Naive thymus-derived CD4-positive, alpha-beta T cell (primary cell): ENCODE results near the gene MYH10. TPM values are rescaled to one million over a fixed set of nuclear protein-coding genes. Genes with fewer than 3 reads are reported as not detected.

Experiments
- ATAC-seq: fragments of 150-1000 bp; cut with Tn5 transposase; 2 replicates; pipeline ENCODE4 v1.10.0; 2021; ENCODE audit warnings: mild to moderate bottlenecking, moderate library complexity
- CTCF ChIA-PET: fragments of 350-600 bp; sonication (Branson Sonifier 250); formaldehyde crosslinking; loops from one replicate; lab custom pipeline; 2021; ENCODE audit warnings: antibody characterized with exemption; lab: Charles Lee
- POLR2A ChIA-PET: fragments of 350-600 bp; sonication (Branson Sonifier 250); formaldehyde crosslinking; loops from one replicate; lab custom pipeline; 2021; ENCODE audit warnings: antibody characterized with exemption, inconsistent platforms; lab: Charles Lee
- DNase-seq, 9 donors: peaks; one replicate each; pipeline versions ENCODE4 v3.0.0 to v3.0.0-alpha.2; 2020 to 2022; ENCODE audit warnings: mixed read lengths in 1 of 9
- H3K27ac ChIP-seq: one replicate; pipeline ENCODE4 v1.7.0; 2013; ENCODE audit warnings: mild to moderate bottlenecking, low read depth, low read length, moderate library complexity
- H3K27me3 ChIP-seq, 2 donors: one replicate each; pipeline ENCODE4 v1.7.0; 2013; ENCODE audit warnings: low read length in 2 of 2, mild to moderate bottlenecking in 2 of 2, moderate library complexity in 2 of 2; ENCODE audit not compliant: control insufficient read depth in 2 of 2, insufficient read depth in 2 of 2
- H3K36me3 ChIP-seq, 3 experiments: 1 replicate in 2 of 3; 2 replicates in 1 of 3; pipeline ENCODE4 v1.7.0; 2013; ENCODE audit warnings: low read length in 3 of 3, mild to moderate bottlenecking in 3 of 3, moderate library complexity in 1 of 3; ENCODE audit not compliant: insufficient read depth in 3 of 3, control insufficient read depth in 2 of 3
- H3K4me1 ChIP-seq, 2 donors: one replicate each; pipeline ENCODE4 v1.7.0; 2013; ENCODE audit warnings: low read length in 2 of 2, mild to moderate bottlenecking in 2 of 2, moderate library complexity in 1 of 2; ENCODE audit not compliant: control insufficient read depth in 2 of 2, insufficient read depth in 2 of 2
- H3K4me3 ChIP-seq: 2 replicates; pipeline ENCODE4 v1.7.0; 2013; ENCODE audit warnings: mild to moderate bottlenecking, low read length
- H3K9me3 ChIP-seq, 3 experiments: 1 replicate in 2 of 3; 2 replicates in 1 of 3; pipeline ENCODE4 v1.7.0; 2013; ENCODE audit warnings: low read length in 3 of 3; ENCODE audit not compliant: control insufficient read depth in 2 of 3
- H3K27ac Mint-ChIP-seq, 9 donors: one replicate each; pipeline ENCODE4 v1.8.0; 2020 to 2022; ENCODE audit warnings: mixed read lengths in 9 of 9, mild to moderate bottlenecking in 8 of 9, moderate library complexity in 5 of 9, inconsistent platforms in 2 of 9
- H3K27me3 Mint-ChIP-seq, 5 donors: one replicate each; pipeline ENCODE4 v1.8.0; 2021 to 2022; ENCODE audit warnings: mixed read lengths in 5 of 5, mild to moderate bottlenecking in 1 of 5
- H3K36me3 Mint-ChIP-seq, 5 donors: one replicate each; pipeline ENCODE4 v1.8.0; 2020 to 2022; ENCODE audit warnings: mixed read lengths in 5 of 5, mild to moderate bottlenecking in 3 of 5, inconsistent platforms in 1 of 5
- H3K4me1 Mint-ChIP-seq, 7 donors: one replicate each; pipeline ENCODE4 v1.8.0; 2020 to 2022; ENCODE audit warnings: mixed read lengths in 7 of 7, mild to moderate bottlenecking in 3 of 7, inconsistent platforms in 1 of 7
- H3K4me3 Mint-ChIP-seq, 10 donors: one replicate each; pipeline ENCODE4 v1.8.0; 2020 to 2022; ENCODE audit warnings: mild to moderate bottlenecking in 10 of 10, mixed read lengths in 10 of 10, moderate library complexity in 6 of 10, inconsistent platforms in 2 of 10
- H3K9me3 Mint-ChIP-seq, 11 donors: one replicate each; pipeline ENCODE4 v1.8.0; 2020 to 2022; ENCODE audit warnings: mixed read lengths in 11 of 11, mild to moderate bottlenecking in 4 of 11, inconsistent platforms in 1 of 11, moderate library complexity in 1 of 11
- intact Hi-C, 2 donors: fragments of 100-400 bp; cut with micrococcal nuclease; formaldehyde crosslinking; loops; one replicate each; pipeline ENCODE4 v1.15.1; 2023
- polyA plus RNA-seq, 2 donors: library from polyadenylated mRNA; unstranded; fragments of 300-500 nt; fragmentation: Illumina TruSeq; gene quantifications; one replicate each; pipeline ENCODE4 v1.2.3, GENCODE V29; 2021
- total RNA-seq, 6 experiments: library from RNA in 5 of 6; stranded (reverse) in 5 of 6; gene quantifications; 1 replicate in 5 of 6; 2 replicates in 1 of 6; pipeline ENCODE4 v1.2.3 and lab custom pipeline; 2021 to 2026

MYH10 gene
- total and polyA plus RNA-seq, 7 experiments from 2014 or later, result 0.85 to 10.0 (median 2.0) TPM

DNA sequence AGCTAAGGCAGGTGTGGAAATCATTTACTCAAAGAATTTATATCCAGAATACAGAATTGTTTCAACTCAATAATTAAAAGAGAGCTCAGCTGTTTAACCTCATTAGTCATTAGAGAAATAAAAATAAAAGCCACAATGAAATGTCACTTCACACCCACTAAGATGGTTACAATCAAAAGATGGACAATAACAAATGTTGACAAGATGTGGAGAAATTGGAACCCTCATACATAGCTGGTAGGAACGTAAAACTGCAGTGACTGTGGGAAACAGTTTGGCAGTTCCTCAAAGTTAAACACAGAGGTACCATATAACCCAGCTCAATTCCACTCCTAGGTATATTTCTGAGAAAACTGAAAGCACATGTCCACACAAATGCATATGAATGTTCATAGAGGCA, 145.0 kb downstream of the MYH10 start:
- H3K27ac ChIP-seq, result no peak overlapping the region
- H3K4me3 Mint-ChIP-seq, result no peak overlapping the region
- no peak overlapping the region for H3K4me3 ChIP-seq
- no peaks in the 10 kb centered on the region for H3K4me1 Mint-ChIP-seq
- ChIA-PET POLR2A (no interaction called here), CTCF (no interaction called here)
- ATAC-seq, result no peak
- H3K4me1 ChIP-seq, result no peaks in the 10 kb centered on the region
- H3K27ac Mint-ChIP-seq, result no peak overlapping the region
- no peaks in the 10 kb centered on the region for H3K27me3 Mint-ChIP-seq
- intact Hi-C loops, result no loop called here
- peaks cover 0 to 18% (median 0%) of the 10 kb centered on the region in 3 experiments for H3K36me3 ChIP-seq
- DNase-seq, result no peak
- no peaks in the 10 kb centered on the region for H3K27me3 ChIP-seq
- peaks cover 3 to 37% (median 14%) of the 10 kb centered on the region in 11 donors for H3K9me3 Mint-ChIP-seq
- H3K9me3 ChIP-seq, result peaks cover 0 to 3% (median 0%) of the 10 kb centered on the region in 3 experiments
- H3K36me3 Mint-ChIP-seq, result peaks cover 7 to 64% (median 42%) of the 10 kb centered on the region in 5 donors

DNA sequence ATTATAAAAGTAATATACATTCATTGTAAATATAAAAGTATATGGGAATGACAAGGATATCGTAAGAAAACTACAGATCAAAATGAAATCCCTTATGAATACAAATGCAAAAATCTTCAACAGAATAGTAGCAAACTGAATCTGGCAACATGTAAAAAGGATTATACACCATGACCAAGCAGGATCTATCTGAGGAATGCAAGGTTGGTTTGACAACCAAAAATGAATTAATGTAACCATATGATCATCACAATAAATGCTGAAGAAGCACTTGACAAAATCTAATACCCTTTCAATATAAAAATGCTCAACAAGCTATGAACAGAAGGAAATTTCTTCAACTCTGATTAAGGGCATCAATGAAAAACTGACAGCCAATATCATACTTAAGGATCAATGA, 146.1 kb downstream of the MYH10 start:
- no peak overlapping the region for H3K4me3 Mint-ChIP-seq
- no peaks in the 10 kb centered on the region for H3K27me3 ChIP-seq
- peaks cover 0 to 28% (median 0%) of the 10 kb centered on the region in 3 experiments for H3K36me3 ChIP-seq
- H3K4me1 Mint-ChIP-seq, result peaks cover 0 to 2% (median 0%) of the 10 kb centered on the region in 7 donors
- H3K27ac Mint-ChIP-seq, result no peak overlapping the region
- no peak overlapping the region for H3K4me3 ChIP-seq
- CTCF ChIA-PET, result no interaction called here
- POLR2A ChIA-PET, result no interaction called here
- intact Hi-C loops, result no loop called here
- DNase-seq (no peak), ATAC-seq (no peak)
- H3K9me3 ChIP-seq, result peaks cover 0 to 3% (median 0%) of the 10 kb centered on the region in 3 experiments
- H3K27ac ChIP-seq, result no peak overlapping the region
- H3K27me3 Mint-ChIP-seq, result no peaks in the 10 kb centered on the region
- peaks cover 4 to 64% (median 37%) of the 10 kb centered on the region in 5 donors for H3K36me3 Mint-ChIP-seq
- H3K4me1 ChIP-seq, result no peaks in the 10 kb centered on the region
- peaks cover 3 to 37% (median 12%) of the 10 kb centered on the region in 11 donors for H3K9me3 Mint-ChIP-seq

GRCh38 chr17:8482546-8482945, 148.0 kb downstream of the MYH10 start:
- H3K27ac ChIP-seq, result no peak overlapping the region
- H3K4me1 ChIP-seq, result no peaks in the 10 kb centered on the region
- ChIA-PET CTCF (no interaction called here), POLR2A (no interaction called here)
- H3K27ac Mint-ChIP-seq, result no peak overlapping the region
- H3K9me3 Mint-ChIP-seq, result peaks cover 3 to 37% (median 12%) of the 10 kb centered on the region in 11 donors
- intact Hi-C loops, result no loop called here
- DNase-seq (no peak), ATAC-seq (no peak)
- peaks cover 4 to 73% (median 47%) of the 10 kb centered on the region in 5 donors for H3K36me3 Mint-ChIP-seq
- H3K9me3 ChIP-seq, result peaks cover 0 to 3% (median 0%) of the 10 kb centered on the region in 3 experiments
- H3K4me1 Mint-ChIP-seq, result peaks cover 0 to 2% (median 0%) of the 10 kb centered on the region in 7 donors
- no peak overlapping the region for H3K4me3 Mint-ChIP-seq
- H3K27me3 Mint-ChIP-seq, result no peaks in the 10 kb centered on the region
- H3K4me3 ChIP-seq, result no peak overlapping the region
- peaks cover 0 to 45% (median 0%) of the 10 kb centered on the region in 3 experiments for H3K36me3 ChIP-seq
- H3K27me3 ChIP-seq, result no peaks in the 10 kb centered on the region

DNA sequence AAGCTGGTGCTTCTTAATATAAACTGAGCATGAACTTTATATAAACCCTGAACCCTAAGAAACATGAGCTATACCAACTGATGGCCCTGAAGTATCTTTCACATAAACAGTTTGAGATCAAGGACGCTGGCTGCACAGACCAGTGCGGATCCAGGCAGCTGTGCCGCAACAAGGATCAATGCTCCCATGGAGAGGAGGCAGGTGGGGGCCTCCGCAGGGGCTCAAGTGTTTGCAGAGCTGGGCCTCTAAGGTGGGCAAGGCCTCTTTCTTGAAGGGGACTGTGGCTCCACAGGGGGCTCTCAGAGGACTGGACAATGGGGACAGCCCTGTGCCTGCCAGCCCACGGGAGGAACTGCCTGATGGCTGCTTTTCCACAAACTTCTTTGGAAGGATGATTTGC, 148.8 kb downstream of the MYH10 start:
- peaks cover 0 to 54% (median 0%) of the 10 kb centered on the region in 3 experiments for H3K36me3 ChIP-seq
- Mint-ChIP-seq H3K4me3 (no peak overlapping the region), H3K27ac (no peak overlapping the region), H3K4me1 (peaks cover 0 to 2% (median 0%) of the 10 kb centered on the region in 7 donors), H3K9me3 (peaks cover 3 to 35% (median 12%) of the 10 kb centered on the region in 11 donors), H3K27me3 (no peaks in the 10 kb centered on the region), H3K36me3 (peaks cover 4 to 67% (median 45%) of the 10 kb centered on the region in 5 donors)
- intact Hi-C loops, result no loop called here
- DNase-seq (no peak), ATAC-seq (no peak)
- ChIA-PET POLR2A (no interaction called here), CTCF (no interaction called here)
- no peak overlapping the region for H3K4me3 ChIP-seq
- H3K4me1 ChIP-seq, result no peaks in the 10 kb centered on the region
- H3K27me3 ChIP-seq, result no peaks in the 10 kb centered on the region
- no peak overlapping the region for H3K27ac ChIP-seq
- peaks cover 0 to 3% (median 0%) of the 10 kb centered on the region in 3 experiments for H3K9me3 ChIP-seq

GRCh38 chr17:8481089-8481488, 149.4 kb downstream of the MYH10 start:
- Histone ChIP-seq H3K9me3 (peaks cover 0 to 3% (median 0%) of the 10 kb centered on the region in 3 experiments), H3K27me3 (no peaks in the 10 kb centered on the region), H3K27ac (no peak overlapping the region), H3K36me3 (peaks cover 0 to 60% (median 0%) of the 10 kb centered on the region in 3 experiments), H3K4me3 (no peak overlapping the region), H3K4me1 (no peaks in the 10 kb centered on the region)
- no peak overlapping the region for H3K4me3 Mint-ChIP-seq
- peaks cover 3 to 32% (median 12%) of the 10 kb centered on the region in 11 donors for H3K9me3 Mint-ChIP-seq
- CTCF ChIA-PET, result no interaction called here
- no peak overlapping the region for H3K27ac Mint-ChIP-seq
- H3K4me1 Mint-ChIP-seq, result peaks cover 0 to 2% (median 0%) of the 10 kb centered on the region in 7 donors
- ATAC-seq (no peak), DNase-seq (no peak)
- H3K27me3 Mint-ChIP-seq, result no peaks in the 10 kb centered on the region
- H3K36me3 Mint-ChIP-seq, result peaks cover 4 to 70% (median 43%) of the 10 kb centered on the region in 5 donors
- POLR2A ChIA-PET, result no interaction called here
- intact Hi-C loops, result no loop called here

- H3K27ac ChIP-seq, result no peak overlapping the region
- CTCF ChIA-PET, result interaction anchor here (0.5 to 0.7 kb wide), 2 partner anchors 28 to 90 kb away, joined by 3 to 5 read pairs; no protein-coding TSS in a partner anchor
- no peaks in the 10 kb centered on the region for H3K4me1 ChIP-seq
- Mint-ChIP-seq H3K9me3 (peaks cover 3 to 27% (median 12%) of the 10 kb centered on the region in 11 donors), H3K36me3 (peaks cover 10 to 71% (median 45%) of the 10 kb centered on the region in 5 donors), H3K4me1 (peaks cover 0 to 2% (median 0%) of the 10 kb centered on the region in 7 donors), H3K4me3 (no peak overlapping the region), H3K27ac (no peak overlapping the region), H3K27me3 (no peaks in the 10 kb centered on the region)
- H3K27me3 ChIP-seq, result no peaks in the 10 kb centered on the region
- H3K4me3 ChIP-seq, result no peak overlapping the region
- H3K9me3 ChIP-seq, result peaks cover 0 to 3% (median 0%) of the 10 kb centered on the region in 3 experiments
- ATAC-seq (no peak), DNase-seq (no peak)
- intact Hi-C loops, result no loop called here
- peaks cover 0 to 68% (median 0%) of the 10 kb centered on the region in 3 experiments for H3K36me3 ChIP-seq
- POLR2A ChIA-PET, result interaction anchor here (0.7 kb wide), 1 partner anchor 20 kb away, joined by 3 read pairs; no protein-coding TSS in a partner anchor
Observed at GRCh38 chr17:8480011-8480976, 150.2 kb downstream of the MYH10 start.
